B cell (primary cell): Measurements from ENCODE around the gene COQ7.

Experiments used
- EZH2 ChIP-seq: IDR thresholded peaks from 2 replicates; pipeline ENCODE4 v1.6.1; 2012; ENCODE audit warnings: borderline replicate concordance, low read depth, mild to moderate bottlenecking, moderate library complexity, low read length; ENCODE audit not compliant: insufficient read depth, poor library complexity, severe bottlenecking
- TF ChIP-seq, protein P1 (sequence below): fragments of 200-600 bp; IDR thresholded peaks from one replicate; pipeline ENCODE4 v1.8.0; 2022; ENCODE audit warnings: antibody characterized with exemption, mild to moderate bottlenecking

DNA sequence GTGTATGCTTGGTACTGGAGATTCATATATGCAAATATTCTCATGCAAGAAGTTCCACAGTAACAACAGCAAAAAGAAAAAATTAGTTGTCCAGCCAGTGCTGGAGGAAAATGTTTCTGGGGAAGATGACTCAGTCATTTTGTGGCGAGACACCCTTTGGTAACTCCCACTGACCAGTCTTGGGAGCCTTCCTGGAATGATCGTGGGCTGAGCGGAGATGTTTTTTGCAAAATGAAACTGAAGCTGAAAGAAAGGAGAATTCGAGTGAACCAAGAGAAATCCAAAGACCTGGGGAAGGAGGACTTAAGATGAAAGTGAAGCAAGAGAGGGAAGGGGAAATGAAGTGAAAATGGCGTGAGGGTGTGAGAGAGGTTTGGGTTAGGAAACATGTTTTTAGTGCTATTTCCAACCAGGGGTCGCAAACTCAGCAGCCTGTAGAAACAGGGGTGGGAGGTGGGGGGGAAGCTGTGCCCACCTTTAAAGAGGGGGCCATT, 51.6 kb downstream of the COQ7 start:
- TF ChIP-seq, protein P1, sequence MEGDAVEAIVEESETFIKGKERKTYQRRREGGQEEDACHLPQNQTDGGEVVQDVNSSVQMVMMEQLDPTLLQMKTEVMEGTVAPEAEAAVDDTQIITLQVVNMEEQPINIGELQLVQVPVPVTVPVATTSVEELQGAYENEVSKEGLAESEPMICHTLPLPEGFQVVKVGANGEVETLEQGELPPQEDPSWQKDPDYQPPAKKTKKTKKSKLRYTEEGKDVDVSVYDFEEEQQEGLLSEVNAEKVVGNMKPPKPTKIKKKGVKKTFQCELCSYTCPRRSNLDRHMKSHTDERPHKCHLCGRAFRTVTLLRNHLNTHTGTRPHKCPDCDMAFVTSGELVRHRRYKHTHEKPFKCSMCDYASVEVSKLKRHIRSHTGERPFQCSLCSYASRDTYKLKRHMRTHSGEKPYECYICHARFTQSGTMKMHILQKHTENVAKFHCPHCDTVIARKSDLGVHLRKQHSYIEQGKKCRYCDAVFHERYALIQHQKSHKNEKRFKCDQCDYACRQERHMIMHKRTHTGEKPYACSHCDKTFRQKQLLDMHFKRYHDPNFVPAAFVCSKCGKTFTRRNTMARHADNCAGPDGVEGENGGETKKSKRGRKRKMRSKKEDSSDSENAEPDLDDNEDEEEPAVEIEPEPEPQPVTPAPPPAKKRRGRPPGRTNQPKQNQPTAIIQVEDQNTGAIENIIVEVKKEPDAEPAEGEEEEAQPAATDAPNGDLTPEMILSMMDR, result no peak
- TF ChIP-seq EZH2, result no peak
